HG03439 (cell line): ENCODE results near the gene VASP.
A peak's percentile ranks its signal among the peaks of the same experiment; 100 is the strongest.

ENCODE experiments used
- ATAC-seq: cut with Tn5 transposase; IDR thresholded peaks from one replicate; pipeline ENCODE4 v1.9.1; 2021; ENCODE audit warnings: mild to moderate bottlenecking, moderate library complexity; ENCODE audit not compliant: unreplicated experiment

The VASP gene

GRCh38 chr19:45506989-45507871 is at the start of gene VASP:
Gene VASP (plus strand): TSS chr19:45507479. CDS start chr19:45507772, 293 bp downstream.
- ATAC-seq, result peak; percentile 54

GRCh38 chr19:45457776-45458175 is 49.5 kb upstream of the VASP start:
- no peak for ATAC-seq

- no peak for ATAC-seq
Measured at GRCh38 chr19:45460807-45461347, 46.4 kb upstream of the VASP start.

GRCh38 chr19:45462174-45462573 is 45.1 kb upstream of the VASP start:
- no peak for ATAC-seq

- ATAC-seq, result no peak
Measured at GRCh38 chr19:45463241-45463640, 44.0 kb upstream of the VASP start.

- no peak for ATAC-seq
Measured at GRCh38 chr19:45464274-45464673, 43.0 kb upstream of the VASP start.

- no peak for ATAC-seq
Measured at GRCh38 chr19:45464852-45465441, 42.3 kb upstream of the VASP start.

GRCh38 chr19:45467115-45467455 is 40.2 kb upstream of the VASP start:
- ATAC-seq, result no peak

GRCh38 chr19:45467456-45468158 is 39.7 kb upstream of the VASP start, which contains the start of gene FOSB:
Gene FOSB (plus strand): TSS chr19:45467996. CDS start chr19:45468587, 591 bp downstream.
- peak; percentile 44 for ATAC-seq

GRCh38 chr19:45468159-45468651 is 39.1 kb upstream of the VASP start:
- peak; percentile 4 for ATAC-seq

- ATAC-seq, result peak; percentile 32
Measured at GRCh38 chr19:45468803-45469131, 38.5 kb upstream of the VASP start.

- peak; percentile 48 for ATAC-seq
Measured at GRCh38 chr19:45469132-45469944, 37.9 kb upstream of the VASP start.

- no peak for ATAC-seq
Measured at GRCh38 chr19:45469945-45470761, 37.1 kb upstream of the VASP start.

GRCh38 chr19:45470762-45471081 is 36.6 kb upstream of the VASP start:
- ATAC-seq, result no peak

- ATAC-seq, result no peak
Measured at GRCh38 chr19:45471111-45471930, 36.0 kb upstream of the VASP start.

- no peak for ATAC-seq
Measured at GRCh38 chr19:45471931-45472562, 35.2 kb upstream of the VASP start.

GRCh38 chr19:45472563-45473366 is 34.5 kb upstream of the VASP start:
- ATAC-seq, result no peak

GRCh38 chr19:45473367-45473681 is 34.0 kb upstream of the VASP start:
- no peak for ATAC-seq
